RWPE1 (cell line): ENCODE measurements around the gene GLRA3.

ENCODE experiments used
- CTCF ChIA-PET: fragments of 350-600 bp; sonication (Branson Sonifier 250); formaldehyde crosslinking; extraction: SDS; loops from one replicate; lab custom pipeline; 2021; lab: Yijun Ruan, JAX
- POLR2A ChIA-PET: fragments of 400-600 bp; formaldehyde crosslinking; extraction: SDS; loops from one replicate; lab custom pipeline; 2020; ENCODE audit warnings: antibody characterized with exemption; ENCODE audit not compliant: low non-redundant PET; lab: Yijun Ruan, JAX
- DNase-seq: peaks from one replicate; pipeline ENCODE4 v3.0.0; 2012; ENCODE audit warnings: low spot score
- H3K27ac ChIP-seq: fragments of 450-650 bp; 2 replicates; pipeline ENCODE4 v1.5.1; 2017
- TF ChIP-seq, protein P1 (sequence below): fragments of 450-650 bp; conservative IDR thresholded peaks from 2 replicates; pipeline ENCODE4 v1.5.1; 2017; ENCODE audit warnings: low read depth, mild to moderate bottlenecking

The GLRA3 gene

GRCh38 chr4:174590336-174590735 lies 238.7 kb downstream of the GLRA3 start:
- CTCF ChIA-PET: interaction anchor here (0.6 kb wide), 1 partner anchor 57 kb away, joined by 4 read pairs; no protein-coding TSS in a partner anchor
- POLR2A ChIA-PET: no interaction called here
- DNase-seq: no peak
- no peak overlapping the region for H3K27ac ChIP-seq
- TF ChIP-seq, protein P1, sequence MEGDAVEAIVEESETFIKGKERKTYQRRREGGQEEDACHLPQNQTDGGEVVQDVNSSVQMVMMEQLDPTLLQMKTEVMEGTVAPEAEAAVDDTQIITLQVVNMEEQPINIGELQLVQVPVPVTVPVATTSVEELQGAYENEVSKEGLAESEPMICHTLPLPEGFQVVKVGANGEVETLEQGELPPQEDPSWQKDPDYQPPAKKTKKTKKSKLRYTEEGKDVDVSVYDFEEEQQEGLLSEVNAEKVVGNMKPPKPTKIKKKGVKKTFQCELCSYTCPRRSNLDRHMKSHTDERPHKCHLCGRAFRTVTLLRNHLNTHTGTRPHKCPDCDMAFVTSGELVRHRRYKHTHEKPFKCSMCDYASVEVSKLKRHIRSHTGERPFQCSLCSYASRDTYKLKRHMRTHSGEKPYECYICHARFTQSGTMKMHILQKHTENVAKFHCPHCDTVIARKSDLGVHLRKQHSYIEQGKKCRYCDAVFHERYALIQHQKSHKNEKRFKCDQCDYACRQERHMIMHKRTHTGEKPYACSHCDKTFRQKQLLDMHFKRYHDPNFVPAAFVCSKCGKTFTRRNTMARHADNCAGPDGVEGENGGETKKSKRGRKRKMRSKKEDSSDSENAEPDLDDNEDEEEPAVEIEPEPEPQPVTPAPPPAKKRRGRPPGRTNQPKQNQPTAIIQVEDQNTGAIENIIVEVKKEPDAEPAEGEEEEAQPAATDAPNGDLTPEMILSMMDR: no peak
